ENCODE data around the gene KCNN3.

KCNN3 gene

GRCh38 chr1:154759793-154760192 lies 110.3 kb downstream of the KCNN3 start:
- TF ChIP-seq FOXP2 (optimal IDR thresholded peaks at IDR 0.05; ENCODE audit: borderline replicate concordance, extremely low read depth, extremely low read length, insufficient read depth) = no peak
- TF ChIP-seq POLR2AphosphoS5 (IDR thresholded peaks at IDR 0.05; ENCODE audit: low read depth, low read length) = no peak
- no peak for TF ChIP-seq TAF1 (IDR thresholded peaks at IDR 0.05; ENCODE audit: borderline replicate concordance, insufficient read depth, low read length)
- TF ChIP-seq SIN3A (IDR thresholded peaks at IDR 0.05; ENCODE audit: borderline replicate concordance, insufficient read depth, low read length) = no peak
- TF ChIP-seq REST (IDR thresholded peaks at IDR 0.05; ENCODE audit: insufficient read depth in 1 of 2, low read depth in 2 of 2, low read length in 2 of 2) = no peak

GRCh38 chr1:154759196-154759595 lies 110.9 kb downstream of the KCNN3 start:
- no peak for TF ChIP-seq REST (IDR thresholded peaks at IDR 0.05; ENCODE audit: insufficient read depth in 1 of 2, low read depth in 2 of 2, low read length in 2 of 2)
- no peak for TF ChIP-seq TAF1 (IDR thresholded peaks at IDR 0.05; ENCODE audit: borderline replicate concordance, insufficient read depth, low read length)
- no peak for TF ChIP-seq SIN3A (IDR thresholded peaks at IDR 0.05; ENCODE audit: borderline replicate concordance, insufficient read depth, low read length)

GRCh38 chr1:154758346-154758745 lies 111.7 kb downstream of the KCNN3 start:
- TF ChIP-seq FOXP2 (optimal IDR thresholded peaks at IDR 0.05; ENCODE audit: borderline replicate concordance, extremely low read depth, extremely low read length, insufficient read depth) = no peak
- no peak for TF ChIP-seq TAF1 (IDR thresholded peaks at IDR 0.05; ENCODE audit: borderline replicate concordance, insufficient read depth, low read length)
- TF ChIP-seq POLR2AphosphoS5 (IDR thresholded peaks at IDR 0.05; ENCODE audit: low read depth, low read length) = no peak
- TF ChIP-seq SIN3A (IDR thresholded peaks at IDR 0.05; ENCODE audit: borderline replicate concordance, insufficient read depth, low read length) = no peak

GRCh38 chr1:154756793-154757548 lies 113.1 kb downstream of the KCNN3 start:
- TF ChIP-seq REST (IDR thresholded peaks at IDR 0.05; ENCODE audit: insufficient read depth in 1 of 2, low read depth in 2 of 2, low read length in 2 of 2) (no peak), TAF1 (IDR thresholded peaks at IDR 0.05; ENCODE audit: borderline replicate concordance, insufficient read depth, low read length) (no peak)

- TF ChIP-seq SIN3A (IDR thresholded peaks at IDR 0.05; ENCODE audit: borderline replicate concordance, insufficient read depth, low read length) (no peak), FOXP2 (optimal IDR thresholded peaks at IDR 0.05; ENCODE audit: borderline replicate concordance, extremely low read depth, extremely low read length, insufficient read depth) (no peak), POLR2AphosphoS5 (IDR thresholded peaks at IDR 0.05; ENCODE audit: low read depth, low read length) (no peak), TAF1 (IDR thresholded peaks at IDR 0.05; ENCODE audit: borderline replicate concordance, insufficient read depth, low read length) (no peak), REST (IDR thresholded peaks at IDR 0.05; ENCODE audit: insufficient read depth in 1 of 2, low read depth in 2 of 2, low read length in 2 of 2) (no peak)
These were observed 114.0 kb downstream of the KCNN3 start for GRCh38 chr1:154755858-154756730.

All from PFSK-1 (cell line).